Esophagus (tissue), 2 donors: ENCODE data around the gene FKBP2. TPM values are rescaled to one million over a fixed set of nuclear protein-coding genes. Genes with fewer than 3 reads are reported as not detected.
"Not testable (repeated sequence)": the region's sequence is repeated elsewhere in the genome, so short reads cannot be mapped to it uniquely, and the experiment has no call there.

Source experiments
- H3K27ac ChIP-seq, 2 donors: one replicate each; pipeline ENCODE4 v1.5.1; 2013; ENCODE audit warnings: low read depth in 2 of 2, mild to moderate bottlenecking in 2 of 2, inconsistent platforms in 1 of 2, low read length in 1 of 2, moderate library complexity in 1 of 2
- H3K27me3 ChIP-seq, 2 donors: one replicate each; pipeline ENCODE4 v1.6.1; 2013; ENCODE audit warnings: low read length in 2 of 2, control low read depth in 1 of 2, mild to moderate bottlenecking in 1 of 2; ENCODE audit not compliant: insufficient read depth in 2 of 2, control insufficient read depth in 1 of 2
- H3K36me3 ChIP-seq, 2 donors: one replicate each; pipeline ENCODE4 v1.6.1; 2013; ENCODE audit warnings: low read length in 1 of 2; ENCODE audit not compliant: control insufficient read depth in 2 of 2, insufficient read depth in 2 of 2
- H3K4me1 ChIP-seq, 2 donors: one replicate each; pipeline ENCODE4 v1.6.1; 2013; ENCODE audit warnings: low read length in 1 of 2; ENCODE audit not compliant: control insufficient read depth in 2 of 2, insufficient read depth in 2 of 2
- H3K4me3 ChIP-seq, 2 donors: one replicate each; pipeline ENCODE4 v1.5.1; 2013; ENCODE audit warnings: low read length in 2 of 2, mild to moderate bottlenecking in 2 of 2, low read depth in 1 of 2, moderate library complexity in 1 of 2
- H3K9me3 ChIP-seq, 2 donors: one replicate each; pipeline ENCODE4 v1.6.1; 2013; ENCODE audit warnings: mild to moderate bottlenecking in 2 of 2, low read depth in 1 of 2, low read length in 1 of 2, moderate library complexity in 1 of 2; ENCODE audit not compliant: control insufficient read depth in 2 of 2, insufficient read depth in 1 of 2
- WGBS, 2 donors: extraction: QIAGEN DNeasy Blood & Tissue Kit; methylation state at CpG; one replicate each; pipeline ENCODE4 v1.1.7; 2013; 5-methylcytosine and 5-hydroxymethylcytosine counted together
- polyA plus RNA-seq, 2 donors: library from polyadenylated mRNA; stranded (reverse); fragments of 200-250 nt; gene quantifications; one replicate each; pipeline ENCODE4 v1.2.3, GENCODE V29; 2013
- donor health status: healthy with polysubstance abuse.
- donor health status: Bipolar disorder and iron deficiency.

Gene FKBP2
- polyA plus RNA-seq, 2 donors, result 119 to 202 TPM

DNA sequence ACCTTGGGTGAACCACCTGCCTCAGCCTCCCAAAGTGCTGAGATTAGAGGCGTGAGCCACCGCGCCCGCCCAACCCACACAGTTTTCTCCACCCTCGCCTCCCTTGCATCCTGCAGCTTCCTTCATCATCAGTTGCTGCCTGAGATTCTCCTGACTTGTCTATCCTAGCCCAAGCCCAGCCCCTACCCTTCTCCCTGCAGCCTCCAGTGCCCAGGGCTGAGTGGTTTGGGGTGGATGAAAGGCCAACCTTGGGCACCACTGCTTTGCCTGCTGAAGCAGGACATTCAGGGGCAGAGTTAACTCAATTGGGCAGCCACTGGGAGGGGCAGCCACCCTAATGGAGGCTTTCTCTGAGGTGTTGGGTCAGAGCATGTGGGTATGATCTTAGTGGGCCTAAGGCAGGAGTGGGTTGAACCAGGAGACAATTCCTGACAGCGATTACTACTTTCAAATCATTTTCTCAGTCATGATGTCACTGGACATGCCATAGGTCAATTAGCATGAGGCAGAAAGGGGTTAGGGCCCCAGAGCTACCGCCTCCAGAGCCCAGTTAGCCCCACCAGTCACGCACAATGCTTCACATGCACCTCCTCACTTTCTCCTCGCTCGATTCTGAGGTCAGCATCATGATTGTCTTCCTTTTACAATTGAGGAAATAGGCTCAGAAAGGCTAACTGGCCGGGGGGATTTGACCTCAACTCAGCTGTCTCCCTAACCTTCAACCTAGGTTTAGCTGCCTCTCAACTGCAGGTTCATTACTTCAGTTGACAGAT is 1.0 kb upstream of the FKBP2 start:
- H3K27me3 ChIP-seq, result no peaks in the 10 kb centered on the region
- H3K9me3 ChIP-seq, result no peaks in the 10 kb centered on the region
- peaks cover 8 to 33% of the 10 kb centered on the region in 2 donors for H3K4me1 ChIP-seq
- peak overlapping the region in 1 of 2 donors; percentile 45 for H3K4me3 ChIP-seq
- H3K27ac ChIP-seq, result peak overlapping the region; percentile 98 to 100
- H3K36me3 ChIP-seq, result peaks cover 0 to 13% of the 10 kb centered on the region in 2 donors
- 75 to 76% methylated on average over 11 of the region's 11 CpGs for WGBS, 2 donors

DNA sequence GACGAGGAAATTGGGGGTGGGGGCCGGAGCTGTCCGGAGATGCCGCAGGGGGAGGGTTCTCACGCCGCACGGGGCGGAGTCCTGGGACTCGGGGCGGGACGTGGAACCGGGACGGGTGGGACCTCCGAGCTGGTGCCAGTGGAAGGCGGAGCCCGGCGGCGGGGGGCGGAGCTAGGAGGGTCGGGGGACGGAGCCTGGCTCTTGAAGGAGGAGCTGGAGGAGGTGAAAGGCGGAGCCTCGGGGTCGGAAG is 271 bp downstream of the FKBP2 start:
- 1 to 2% methylated on average over 19 to 24 of the region's 24 CpGs for WGBS, 2 donors
- H3K9me3 ChIP-seq, result no peaks in the 10 kb centered on the region
- H3K4me3 ChIP-seq, result peak overlapping the region; percentile 35 to 67
- peaks cover 0 to 15% of the 10 kb centered on the region in 2 donors for H3K36me3 ChIP-seq
- H3K4me1 ChIP-seq, result peaks cover 8 to 28% of the 10 kb centered on the region in 2 donors
- H3K27me3 ChIP-seq, result no peaks in the 10 kb centered on the region
- peak overlapping the region; percentile 98 to 100 for H3K27ac ChIP-seq

DNA sequence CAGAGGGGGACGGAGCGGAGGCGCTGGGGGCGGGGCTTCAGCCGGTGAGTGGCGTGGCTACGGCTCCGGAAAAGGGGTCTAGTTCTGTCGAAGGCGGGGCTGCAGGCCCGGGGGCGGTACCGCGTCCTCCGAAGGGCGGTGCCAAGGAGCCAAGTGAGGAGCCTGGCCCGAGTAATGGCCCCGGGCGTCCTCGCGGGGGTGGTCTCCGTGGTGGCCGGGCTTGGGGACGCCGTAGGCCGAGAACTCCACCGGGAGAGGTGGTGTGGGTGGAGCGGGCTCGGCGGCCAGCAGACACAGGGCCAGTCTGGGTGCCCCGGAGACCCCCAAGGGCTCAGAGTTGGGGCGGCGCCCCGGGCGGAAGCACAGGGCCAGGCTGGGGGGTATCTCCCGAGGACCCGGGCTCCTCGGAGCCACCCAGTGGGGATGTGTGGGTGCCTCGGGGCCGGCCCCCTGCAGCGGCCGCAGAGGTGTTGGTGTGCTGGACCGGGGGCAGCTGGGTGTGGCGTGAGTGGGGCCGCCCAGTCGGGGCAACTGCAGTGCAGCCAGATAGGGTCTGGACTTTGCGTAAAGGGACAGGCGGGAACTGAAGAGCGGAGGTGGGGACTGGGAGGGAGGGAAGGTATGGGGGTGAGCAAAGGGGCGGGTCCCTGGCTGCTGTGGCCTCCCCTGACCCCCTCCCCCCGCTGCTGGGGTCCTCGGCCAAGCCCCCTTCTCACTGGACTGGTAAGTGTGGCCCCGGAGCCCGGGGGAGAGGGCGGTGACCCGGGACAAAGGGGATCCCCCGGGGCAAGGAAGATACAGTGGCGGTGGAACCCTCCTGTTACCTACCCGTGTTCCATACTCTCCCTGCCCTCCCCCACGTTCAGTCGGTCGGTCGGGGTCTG is 838 bp downstream of the FKBP2 start:
- H3K36me3 ChIP-seq, result peaks cover 0 to 15% of the 10 kb centered on the region in 2 donors
- H3K4me1 ChIP-seq, result peaks cover 8 to 28% of the 10 kb centered on the region in 2 donors
- H3K27me3 ChIP-seq, result no peaks in the 10 kb centered on the region
- H3K4me3 ChIP-seq, result peak overlapping the region; percentile 63 to 77
- H3K9me3 ChIP-seq, result no peaks in the 10 kb centered on the region
- H3K27ac ChIP-seq, result peak overlapping the region; percentile 98 to 100
- 0 to 1% methylated on average over 53 to 63 of the region's 63 CpGs for WGBS, 2 donors

DNA sequence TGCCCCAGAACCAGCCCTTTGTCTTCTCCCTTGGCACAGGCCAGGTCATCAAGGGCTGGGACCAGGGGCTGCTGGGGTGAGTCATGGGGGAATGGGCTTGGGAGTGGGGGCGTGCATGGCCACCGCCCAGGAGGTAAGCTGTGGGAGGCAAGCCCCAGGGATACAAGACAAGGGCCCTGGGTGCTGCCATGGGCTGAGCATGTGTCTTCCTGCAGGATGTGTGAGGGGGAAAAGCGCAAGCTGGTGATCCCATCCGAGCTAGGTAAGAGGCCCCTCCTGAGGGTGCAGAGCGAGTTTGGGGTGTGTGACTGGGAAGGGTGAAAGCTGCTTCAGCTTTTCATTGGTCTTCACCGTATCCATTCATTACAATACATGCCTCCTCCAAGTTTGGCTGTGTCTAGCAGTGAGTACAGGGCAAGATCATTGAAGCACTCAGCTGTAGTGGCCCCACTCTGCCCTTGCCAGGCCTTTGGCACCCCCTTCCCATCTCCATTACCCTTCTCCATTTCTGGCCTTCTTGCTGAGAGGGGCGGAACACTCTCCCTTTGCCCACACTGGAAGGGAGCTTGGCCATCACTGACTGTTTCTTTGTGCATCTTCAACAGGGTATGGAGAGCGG is 2.5 kb downstream of the FKBP2 start:
- WGBS, 2 donors, result 65 to 72% methylated on average over 8 of the region's 8 CpGs
- Histone ChIP-seq H3K4me3 (peak overlapping the region in 1 of 2 donors; percentile 63), H3K36me3 (peaks cover 0 to 13% of the 10 kb centered on the region in 2 donors), H3K27me3 (no peaks in the 10 kb centered on the region), H3K27ac (peak overlapping the region; percentile 98 to 100), H3K9me3 (no peaks in the 10 kb centered on the region), H3K4me1 (peaks cover 8 to 19% of the 10 kb centered on the region in 2 donors)

DNA sequence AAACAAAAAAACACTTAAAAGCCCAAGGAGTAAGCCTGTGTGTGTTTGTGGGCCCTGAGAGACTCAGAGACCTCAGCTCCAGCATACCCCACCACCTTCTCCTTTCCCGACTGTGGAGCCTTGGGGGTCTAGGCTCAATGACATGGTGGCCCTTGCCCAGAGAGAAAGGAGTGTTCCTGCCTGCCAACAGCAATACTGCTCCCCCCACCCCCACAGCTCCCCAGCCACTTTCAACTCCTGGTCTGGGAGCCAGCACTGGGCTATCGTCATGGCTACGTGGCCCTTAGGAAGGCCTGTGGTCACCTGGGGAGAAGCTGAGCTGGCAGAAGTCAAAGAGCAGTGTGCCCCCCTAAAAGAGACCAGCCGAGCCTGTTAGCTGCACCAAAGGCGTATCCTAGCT is 3.2 kb downstream of the FKBP2 start:
- Histone ChIP-seq H3K27ac (peak overlapping the region in 1 of 2 donors; percentile 37), H3K27me3 (no peaks in the 10 kb centered on the region), H3K4me1 (peaks cover 8 to 19% of the 10 kb centered on the region in 2 donors), H3K9me3 (no peaks in the 10 kb centered on the region), H3K36me3 (peaks cover 0 to 13% of the 10 kb centered on the region in 2 donors), H3K4me3 (no peak overlapping the region)
- WGBS, 2 donors, result 45 to 63% methylated on average over 5 of the region's 5 CpGs

DNA sequence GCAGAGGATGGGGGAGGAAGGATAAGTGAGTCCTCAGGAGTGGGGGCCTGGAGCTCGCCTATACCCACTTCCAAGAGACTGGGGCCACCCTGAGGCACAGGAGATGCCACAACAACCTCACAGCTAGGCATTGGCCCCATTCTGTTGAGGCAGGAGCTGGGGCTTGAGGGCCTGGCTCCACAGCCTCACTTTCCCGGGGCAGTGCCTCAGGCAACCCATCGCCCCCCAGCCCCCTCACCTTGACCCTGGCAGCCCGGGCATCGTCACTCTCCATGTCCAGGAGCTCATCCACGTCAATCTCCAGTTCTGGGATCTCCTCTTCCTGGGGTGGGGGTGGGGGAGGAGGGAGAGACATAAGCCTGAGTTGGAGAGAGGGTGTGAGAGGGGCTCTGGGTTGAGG is 4.1 kb downstream of the FKBP2 start:
- Histone ChIP-seq H3K27me3 (no peaks in the 10 kb centered on the region), H3K9me3 (no peaks in the 10 kb centered on the region), H3K4me3 (peak overlapping the region; percentile 69 to 78), H3K4me1 (peaks cover 4 to 15% of the 10 kb centered on the region in 2 donors), H3K36me3 (peaks cover 0 to 13% of the 10 kb centered on the region in 2 donors), H3K27ac (peak overlapping the region; percentile 93 to 97)
- 11 to 30% methylated on average over 6 of the region's 6 CpGs for WGBS, 2 donors

DNA sequence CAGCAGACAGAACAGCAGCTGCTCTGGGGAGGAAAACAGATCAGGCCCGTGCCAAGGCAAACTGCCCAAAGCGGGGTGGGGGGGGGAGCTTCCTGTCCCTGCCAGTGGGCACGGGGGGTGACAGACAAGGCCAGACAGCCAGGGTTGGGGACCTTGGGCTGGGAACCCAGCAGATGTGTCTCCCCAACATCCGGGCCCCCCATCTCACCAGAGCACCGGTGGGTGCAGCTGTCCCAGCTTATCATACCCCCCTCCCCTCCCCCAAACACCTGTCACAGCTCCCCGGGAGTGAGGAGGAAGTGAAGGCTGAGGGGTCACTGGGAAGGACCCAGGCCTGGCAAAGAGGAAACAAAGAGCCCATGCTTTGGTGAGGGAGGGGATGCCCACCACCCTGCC is 4.5 kb downstream of the FKBP2 start:
- H3K9me3 ChIP-seq, result no peaks in the 10 kb centered on the region
- H3K27me3 ChIP-seq, result no peaks in the 10 kb centered on the region
- H3K4me1 ChIP-seq, result peaks cover 5 to 12% of the 10 kb centered on the region in 2 donors
- peak overlapping the region; percentile 93 to 97 for H3K27ac ChIP-seq
- 2 to 5% methylated on average over 6 of the region's 6 CpGs for WGBS, 2 donors
- H3K4me3 ChIP-seq, result peak overlapping the region; percentile 69 to 78
- H3K36me3 ChIP-seq, result peaks cover 0 to 13% of the 10 kb centered on the region in 2 donors

DNA sequence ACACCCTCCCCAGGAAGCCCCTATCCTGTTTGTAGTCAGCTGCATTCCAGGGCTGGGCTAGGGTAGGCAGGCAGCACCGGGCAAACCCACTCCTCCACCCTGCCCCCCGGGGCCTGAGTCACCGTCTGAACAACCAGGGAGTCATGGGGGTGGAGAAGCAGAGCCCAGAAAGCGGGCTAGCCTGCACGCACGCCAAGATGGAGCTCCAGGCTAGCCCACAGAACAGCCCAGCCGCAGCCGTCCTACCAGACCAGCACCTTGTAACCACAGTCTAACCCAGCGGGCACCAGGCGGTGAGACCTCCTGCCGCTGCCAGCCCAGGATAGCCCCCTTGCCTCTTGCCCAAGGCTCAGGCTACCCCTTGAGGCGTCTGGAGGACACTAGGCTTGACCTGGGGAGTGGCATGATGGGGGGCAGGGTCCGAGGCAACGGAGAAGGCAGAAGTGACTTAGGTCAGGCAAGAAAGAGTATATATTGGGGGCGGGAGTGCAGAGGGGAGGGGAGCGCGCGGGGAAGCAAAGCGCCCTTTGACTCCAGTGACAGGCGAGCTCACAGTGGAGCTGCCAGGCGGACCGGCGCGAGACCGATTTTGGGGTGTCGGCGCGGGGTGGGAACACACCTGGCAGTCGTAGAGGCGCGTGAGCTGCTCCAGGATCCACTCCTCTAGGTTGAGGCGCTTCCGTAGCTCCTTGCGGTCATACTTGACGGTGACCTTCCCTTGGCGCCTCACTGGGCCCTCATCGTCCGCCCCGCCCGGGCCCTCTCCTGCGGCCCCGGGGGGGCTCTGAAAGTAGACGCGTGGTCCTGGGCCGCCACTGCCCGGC is 5.1 kb downstream of the FKBP2 start:
- Histone ChIP-seq H3K27me3 (no peaks in the 10 kb centered on the region), H3K9me3 (no peaks in the 10 kb centered on the region), H3K27ac (peak overlapping the region; percentile 93 to 97), H3K4me1 (peaks cover 10 to 16% of the 10 kb centered on the region in 2 donors), H3K4me3 (peak overlapping the region; percentile 69 to 78), H3K36me3 (peaks cover 0 to 13% of the 10 kb centered on the region in 2 donors)
- WGBS, 2 donors, result 1% methylated on average over 37 to 46 of the region's 46 CpGs

DNA sequence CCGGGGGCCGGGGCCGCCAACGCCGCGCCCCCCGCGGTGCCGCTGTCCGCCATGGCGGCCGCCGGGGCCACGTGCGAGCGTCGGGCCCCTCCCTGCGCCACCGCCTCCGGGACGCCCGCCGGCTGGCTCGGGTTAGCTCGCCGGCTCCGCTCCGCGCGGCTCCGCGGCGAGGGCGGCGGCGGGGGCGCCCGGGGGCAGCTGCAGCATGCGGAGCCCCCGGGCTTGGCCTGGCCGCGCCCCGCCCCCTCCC is 5.7 kb downstream of the FKBP2 start:
- not testable (repeated sequence) for H3K27me3 ChIP-seq, H3K9me3 ChIP-seq
- Histone ChIP-seq H3K27ac (peak overlapping the region; percentile 93 to 97), H3K4me1 (peaks cover 10 to 18% of the 10 kb centered on the region in 2 donors), H3K4me3 (peak overlapping the region; percentile 69 to 78), H3K36me3 (peaks cover 0 to 13% of the 10 kb centered on the region in 2 donors)
- 0 to 3% methylated on average over 8 to 43 of the region's 43 CpGs for WGBS, 2 donors
